Esophagus (tissue), 2 donors: ENCODE data around the gene ERGIC1. TPM values are rescaled to one million over a fixed set of nuclear protein-coding genes. Genes with fewer than 3 reads are reported as not detected.

ENCODE experiments used
- H3K27ac ChIP-seq, 2 donors: one replicate each; pipeline ENCODE4 v1.5.1; 2013; ENCODE audit warnings: low read depth in 2 of 2, mild to moderate bottlenecking in 2 of 2, inconsistent platforms in 1 of 2, low read length in 1 of 2, moderate library complexity in 1 of 2
- H3K27me3 ChIP-seq, 2 donors: one replicate each; pipeline ENCODE4 v1.6.1; 2013; ENCODE audit warnings: low read length in 2 of 2, control low read depth in 1 of 2, mild to moderate bottlenecking in 1 of 2; ENCODE audit not compliant: insufficient read depth in 2 of 2, control insufficient read depth in 1 of 2
- H3K36me3 ChIP-seq, 2 donors: one replicate each; pipeline ENCODE4 v1.6.1; 2013; ENCODE audit warnings: low read length in 1 of 2; ENCODE audit not compliant: control insufficient read depth in 2 of 2, insufficient read depth in 2 of 2
- H3K4me1 ChIP-seq, 2 donors: one replicate each; pipeline ENCODE4 v1.6.1; 2013; ENCODE audit warnings: low read length in 1 of 2; ENCODE audit not compliant: control insufficient read depth in 2 of 2, insufficient read depth in 2 of 2
- H3K4me3 ChIP-seq, 2 donors: one replicate each; pipeline ENCODE4 v1.5.1; 2013; ENCODE audit warnings: low read length in 2 of 2, mild to moderate bottlenecking in 2 of 2, low read depth in 1 of 2, moderate library complexity in 1 of 2
- H3K9me3 ChIP-seq, 2 donors: one replicate each; pipeline ENCODE4 v1.6.1; 2013; ENCODE audit warnings: mild to moderate bottlenecking in 2 of 2, low read depth in 1 of 2, low read length in 1 of 2, moderate library complexity in 1 of 2; ENCODE audit not compliant: control insufficient read depth in 2 of 2, insufficient read depth in 1 of 2
- WGBS, 2 donors: extraction: QIAGEN DNeasy Blood & Tissue Kit; methylation state at CpG; one replicate each; pipeline ENCODE4 v1.1.7; 2013; 5-methylcytosine and 5-hydroxymethylcytosine counted together
- polyA plus RNA-seq, 2 donors: library from polyadenylated mRNA; stranded (reverse); fragments of 200-250 nt; gene quantifications; one replicate each; pipeline ENCODE4 v1.2.3, GENCODE V29; 2013
- donor health status: healthy with polysubstance abuse.
- donor health status: Bipolar disorder and iron deficiency.

The ERGIC1 gene
- polyA plus RNA-seq, 2 donors = 45.2 to 47.1 TPM

GRCh38 chr5:172915514-172915913 lies 81.5 kb downstream of the ERGIC1 start:
- H3K27ac ChIP-seq = no peak overlapping the region

DNA sequence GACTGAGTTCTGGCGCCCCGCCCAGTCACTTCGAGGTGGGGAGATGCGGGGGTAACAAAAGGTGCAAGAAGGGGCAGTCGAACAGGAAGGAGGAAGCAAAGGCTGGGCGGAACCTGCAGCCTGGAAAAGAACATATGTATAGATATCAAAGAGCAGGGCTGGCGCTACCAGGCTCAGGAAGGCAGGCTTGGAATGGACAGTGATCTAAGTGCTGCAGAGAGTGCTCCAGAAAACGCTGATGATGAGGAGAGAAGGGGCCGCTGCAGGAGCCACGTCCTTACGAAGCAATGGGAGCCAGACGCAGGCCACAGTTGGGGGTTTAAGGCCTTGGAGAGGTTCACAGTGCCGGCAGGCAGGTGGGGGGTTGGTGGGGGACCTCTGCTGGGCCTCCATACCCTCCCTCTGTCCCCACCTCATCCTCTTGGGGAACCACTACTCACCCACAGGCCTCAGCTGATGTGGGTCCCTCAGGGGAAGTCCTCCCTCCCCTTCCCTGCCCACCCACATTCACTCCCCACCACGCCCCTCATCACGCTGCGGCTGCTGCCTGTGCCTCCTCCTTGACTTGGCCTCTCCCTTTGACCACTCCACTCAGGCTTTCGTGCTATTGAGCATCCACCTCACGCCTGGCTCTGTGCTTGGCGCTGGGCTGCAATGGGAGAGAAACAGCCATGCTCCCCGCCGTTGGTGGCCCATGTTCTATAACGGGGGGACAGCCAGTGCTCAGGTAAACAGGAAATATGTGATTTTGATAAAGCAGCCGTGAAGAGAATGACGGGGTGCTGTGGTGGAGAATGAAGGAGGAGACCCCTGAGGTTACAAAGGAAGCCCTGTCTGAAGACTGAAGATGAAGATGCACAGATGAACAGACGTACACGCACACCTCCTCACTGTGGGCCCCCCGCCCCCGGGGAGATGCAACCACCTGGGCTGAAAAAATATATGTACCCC lies 84.6 kb downstream of the ERGIC1 start:
- WGBS, 2 donors = 74 to 82% methylated on average over 27 to 28 of the region's 28 CpGs
- H3K4me3 ChIP-seq = no peak overlapping the region

More at GRCh38 chr5:172915514-172915913, 81.5 kb downstream of the ERGIC1 start:
- Histone ChIP-seq H3K4me3 (no peak overlapping the region), H3K36me3 (peaks cover 4 to 37% of the 10 kb centered on the region in 2 donors), H3K9me3 (no peaks in the 10 kb centered on the region), H3K27me3 (no peaks in the 10 kb centered on the region), H3K4me1 (peaks cover 0 to 5% of the 10 kb centered on the region in 2 donors)
- 93 to 95% methylated on average over 10 of the region's 10 CpGs for WGBS, 2 donors

GRCh38 chr5:172919525-172920446 lies 85.7 kb downstream of the ERGIC1 start:
- 69 to 78% methylated on average over 16 of the region's 16 CpGs for WGBS, 2 donors
- peaks cover 4 to 43% of the 10 kb centered on the region in 2 donors for H3K36me3 ChIP-seq

More for the DNA sequence above, 84.6 kb downstream of the ERGIC1 start:
- Histone ChIP-seq H3K36me3 (peaks cover 4 to 45% of the 10 kb centered on the region in 2 donors), H3K9me3 (no peaks in the 10 kb centered on the region), H3K27ac (peak overlapping the region in 1 of 2 donors; percentile 0), H3K27me3 (no peaks in the 10 kb centered on the region), H3K4me1 (peaks cover 0 to 5% of the 10 kb centered on the region in 2 donors)

DNA sequence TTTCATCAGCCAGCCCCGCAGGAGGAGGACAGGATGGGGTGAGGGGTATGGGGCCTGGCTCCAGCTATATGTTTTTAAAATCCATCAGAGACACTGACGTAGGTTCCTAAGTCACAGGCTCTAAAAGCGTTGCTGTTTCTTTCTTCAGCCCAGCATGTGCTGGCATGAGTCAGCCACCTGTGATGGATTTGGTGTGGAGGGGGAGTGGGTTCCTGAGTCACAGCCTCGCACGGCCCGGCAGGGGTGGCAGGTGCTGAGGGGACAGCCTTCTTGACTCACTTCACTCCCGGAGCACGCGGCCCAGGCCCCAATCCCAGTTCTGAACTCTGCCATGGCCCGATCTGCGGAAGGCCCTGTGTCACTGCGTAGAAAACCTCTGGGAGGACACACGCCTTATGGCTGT lies 86.4 kb downstream of the ERGIC1 start:
- peak overlapping the region; percentile 50 to 52 for H3K27ac ChIP-seq
- no peak overlapping the region for H3K4me3 ChIP-seq
- WGBS, 2 donors = 70 to 82% methylated on average over 13 of the region's 13 CpGs
- H3K9me3 ChIP-seq = no peaks in the 10 kb centered on the region
- peaks cover 3 to 36% of the 10 kb centered on the region in 2 donors for H3K36me3 ChIP-seq
- no peaks in the 10 kb centered on the region for H3K27me3 ChIP-seq
- H3K4me1 ChIP-seq = peaks cover 0 to 5% of the 10 kb centered on the region in 2 donors

More at GRCh38 chr5:172919525-172920446, 85.7 kb downstream of the ERGIC1 start:
- H3K27ac ChIP-seq = peak overlapping the region; percentile 50 to 52
- H3K27me3 ChIP-seq = no peaks in the 10 kb centered on the region
- H3K9me3 ChIP-seq = no peaks in the 10 kb centered on the region
- H3K4me3 ChIP-seq = no peak overlapping the region
- H3K4me1 ChIP-seq = peaks cover 0 to 5% of the 10 kb centered on the region in 2 donors

- H3K9me3 ChIP-seq = no peaks in the 10 kb centered on the region
- no peaks in the 10 kb centered on the region for H3K27me3 ChIP-seq
- H3K4me3 ChIP-seq = no peak overlapping the region
- peak overlapping the region in 1 of 2 donors; percentile 2 for H3K27ac ChIP-seq
- H3K4me1 ChIP-seq = peaks cover 0 to 5% of the 10 kb centered on the region in 2 donors
- H3K36me3 ChIP-seq = peaks cover 0 to 35% of the 10 kb centered on the region in 2 donors
- WGBS, 2 donors = 95 to 96% methylated on average over 12 of the region's 12 CpGs
Observed at GRCh38 chr5:172920995-172921394, 86.9 kb downstream of the ERGIC1 start.

DNA sequence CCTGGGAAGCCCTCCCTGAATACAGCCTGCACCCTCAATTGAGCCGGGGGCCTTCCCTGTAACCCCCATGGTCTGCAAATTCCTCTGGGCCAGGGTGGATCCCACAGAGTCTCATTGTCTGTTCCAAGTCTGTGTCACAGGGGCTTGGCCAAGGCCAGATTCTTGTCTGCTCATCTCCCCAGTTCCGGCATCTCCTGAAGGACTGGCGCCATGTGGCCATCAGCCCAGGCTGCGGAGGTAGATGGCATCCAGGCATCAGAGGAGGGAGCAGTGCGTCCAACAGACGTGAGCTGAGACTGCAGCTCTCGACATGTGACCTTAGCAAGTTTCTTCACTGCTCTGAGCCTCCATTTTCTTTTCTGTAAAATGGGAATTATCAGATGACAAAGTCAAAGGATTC lies 87.9 kb downstream of the ERGIC1 start:
- no peak overlapping the region for H3K27ac ChIP-seq
- H3K4me1 ChIP-seq = peaks cover 0 to 5% of the 10 kb centered on the region in 2 donors
- H3K27me3 ChIP-seq = no peaks in the 10 kb centered on the region
- no peaks in the 10 kb centered on the region for H3K9me3 ChIP-seq
- H3K4me3 ChIP-seq = no peak overlapping the region
- WGBS, 2 donors = 93 to 94% methylated on average over 7 of the region's 7 CpGs
- H3K36me3 ChIP-seq = peaks cover 0 to 41% of the 10 kb centered on the region in 2 donors

GRCh38 chr5:172923539-172923938 lies 89.5 kb downstream of the ERGIC1 start:
- peaks cover 0 to 5% of the 10 kb centered on the region in 2 donors for H3K4me1 ChIP-seq
- no peaks in the 10 kb centered on the region for H3K27me3 ChIP-seq
- no peak overlapping the region for H3K27ac ChIP-seq
- 91 to 92% methylated on average over 5 of the region's 5 CpGs for WGBS, 2 donors
- no peaks in the 10 kb centered on the region for H3K9me3 ChIP-seq
- H3K4me3 ChIP-seq = no peak overlapping the region
- peaks cover 0 to 43% of the 10 kb centered on the region in 2 donors for H3K36me3 ChIP-seq

GRCh38 chr5:172925336-172925948 lies 91.4 kb downstream of the ERGIC1 start:
- no peak overlapping the region for H3K4me3 ChIP-seq
- WGBS, 2 donors = 78 to 81% methylated on average over 8 to 9 of the region's 9 CpGs
- peak overlapping the region in 1 of 2 donors; percentile 43 for H3K27ac ChIP-seq
- H3K36me3 ChIP-seq = peaks cover 0 to 33% of the 10 kb centered on the region in 2 donors
- H3K9me3 ChIP-seq = no peaks in the 10 kb centered on the region
- H3K27me3 ChIP-seq = no peaks in the 10 kb centered on the region
- no peaks in the 10 kb centered on the region for H3K4me1 ChIP-seq
